ENCODE data around the gene CLEC6A.

DNA sequence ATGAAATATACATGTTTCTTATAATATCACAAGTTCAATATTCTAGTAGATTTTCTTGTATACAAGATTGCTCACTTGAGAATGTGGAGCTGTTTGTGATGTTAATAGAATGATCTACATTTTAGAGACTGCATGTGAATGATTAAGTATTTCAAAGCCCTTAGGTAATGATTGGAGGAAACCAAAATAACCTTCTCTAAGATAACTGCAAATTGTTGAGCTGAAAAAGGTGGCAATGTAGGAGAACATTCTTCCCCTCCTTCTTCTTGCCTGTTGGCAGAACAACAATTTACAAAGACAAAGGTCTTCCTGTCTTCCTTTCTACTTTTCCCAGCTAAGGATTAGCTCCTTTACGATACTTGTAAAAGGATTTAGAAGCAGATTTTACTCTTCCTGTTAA lies 2.0 kb upstream of the CLEC6A start:
- TF ChIP-seq, protein P1, sequence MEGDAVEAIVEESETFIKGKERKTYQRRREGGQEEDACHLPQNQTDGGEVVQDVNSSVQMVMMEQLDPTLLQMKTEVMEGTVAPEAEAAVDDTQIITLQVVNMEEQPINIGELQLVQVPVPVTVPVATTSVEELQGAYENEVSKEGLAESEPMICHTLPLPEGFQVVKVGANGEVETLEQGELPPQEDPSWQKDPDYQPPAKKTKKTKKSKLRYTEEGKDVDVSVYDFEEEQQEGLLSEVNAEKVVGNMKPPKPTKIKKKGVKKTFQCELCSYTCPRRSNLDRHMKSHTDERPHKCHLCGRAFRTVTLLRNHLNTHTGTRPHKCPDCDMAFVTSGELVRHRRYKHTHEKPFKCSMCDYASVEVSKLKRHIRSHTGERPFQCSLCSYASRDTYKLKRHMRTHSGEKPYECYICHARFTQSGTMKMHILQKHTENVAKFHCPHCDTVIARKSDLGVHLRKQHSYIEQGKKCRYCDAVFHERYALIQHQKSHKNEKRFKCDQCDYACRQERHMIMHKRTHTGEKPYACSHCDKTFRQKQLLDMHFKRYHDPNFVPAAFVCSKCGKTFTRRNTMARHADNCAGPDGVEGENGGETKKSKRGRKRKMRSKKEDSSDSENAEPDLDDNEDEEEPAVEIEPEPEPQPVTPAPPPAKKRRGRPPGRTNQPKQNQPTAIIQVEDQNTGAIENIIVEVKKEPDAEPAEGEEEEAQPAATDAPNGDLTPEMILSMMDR (IDR thresholded peaks at IDR 0.05; ENCODE audit: low read depth, low read length, missing input control), result no peak
- TF ChIP-seq, protein P2, sequence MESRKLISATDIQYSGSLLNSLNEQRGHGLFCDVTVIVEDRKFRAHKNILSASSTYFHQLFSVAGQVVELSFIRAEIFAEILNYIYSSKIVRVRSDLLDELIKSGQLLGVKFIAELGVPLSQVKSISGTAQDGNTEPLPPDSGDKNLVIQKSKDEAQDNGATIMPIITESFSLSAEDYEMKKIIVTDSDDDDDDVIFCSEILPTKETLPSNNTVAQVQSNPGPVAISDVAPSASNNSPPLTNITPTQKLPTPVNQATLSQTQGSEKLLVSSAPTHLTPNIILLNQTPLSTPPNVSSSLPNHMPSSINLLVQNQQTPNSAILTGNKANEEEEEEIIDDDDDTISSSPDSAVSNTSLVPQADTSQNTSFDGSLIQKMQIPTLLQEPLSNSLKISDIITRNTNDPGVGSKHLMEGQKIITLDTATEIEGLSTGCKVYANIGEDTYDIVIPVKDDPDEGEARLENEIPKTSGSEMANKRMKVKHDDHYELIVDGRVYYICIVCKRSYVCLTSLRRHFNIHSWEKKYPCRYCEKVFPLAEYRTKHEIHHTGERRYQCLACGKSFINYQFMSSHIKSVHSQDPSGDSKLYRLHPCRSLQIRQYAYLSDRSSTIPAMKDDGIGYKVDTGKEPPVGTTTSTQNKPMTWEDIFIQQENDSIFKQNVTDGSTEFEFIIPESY (IDR thresholded peaks at IDR 0.05), result no peak
- TF ChIP-seq TAF1 (conservative IDR thresholded peaks at IDR 0.05) (no peak), GABPA (IDR thresholded peaks at IDR 0.05 in 1 of 2, conservative IDR thresholded peaks at IDR 0.05 in 1 of 2) (no peak), ATF3 (IDR thresholded peaks at IDR 0.05) (no peak), JUND (IDR thresholded peaks at IDR 0.05) (no peak), EGR1 (IDR thresholded peaks at IDR 0.05; ENCODE audit: low read depth in 2 of 2) (no peak), MAX (IDR thresholded peaks at IDR 0.05) (no peak), RAD21 (IDR thresholded peaks at IDR 0.05) (no peak), YY1 (IDR thresholded peaks at IDR 0.05) (no peak)
- TF ChIP-seq, protein P3, sequence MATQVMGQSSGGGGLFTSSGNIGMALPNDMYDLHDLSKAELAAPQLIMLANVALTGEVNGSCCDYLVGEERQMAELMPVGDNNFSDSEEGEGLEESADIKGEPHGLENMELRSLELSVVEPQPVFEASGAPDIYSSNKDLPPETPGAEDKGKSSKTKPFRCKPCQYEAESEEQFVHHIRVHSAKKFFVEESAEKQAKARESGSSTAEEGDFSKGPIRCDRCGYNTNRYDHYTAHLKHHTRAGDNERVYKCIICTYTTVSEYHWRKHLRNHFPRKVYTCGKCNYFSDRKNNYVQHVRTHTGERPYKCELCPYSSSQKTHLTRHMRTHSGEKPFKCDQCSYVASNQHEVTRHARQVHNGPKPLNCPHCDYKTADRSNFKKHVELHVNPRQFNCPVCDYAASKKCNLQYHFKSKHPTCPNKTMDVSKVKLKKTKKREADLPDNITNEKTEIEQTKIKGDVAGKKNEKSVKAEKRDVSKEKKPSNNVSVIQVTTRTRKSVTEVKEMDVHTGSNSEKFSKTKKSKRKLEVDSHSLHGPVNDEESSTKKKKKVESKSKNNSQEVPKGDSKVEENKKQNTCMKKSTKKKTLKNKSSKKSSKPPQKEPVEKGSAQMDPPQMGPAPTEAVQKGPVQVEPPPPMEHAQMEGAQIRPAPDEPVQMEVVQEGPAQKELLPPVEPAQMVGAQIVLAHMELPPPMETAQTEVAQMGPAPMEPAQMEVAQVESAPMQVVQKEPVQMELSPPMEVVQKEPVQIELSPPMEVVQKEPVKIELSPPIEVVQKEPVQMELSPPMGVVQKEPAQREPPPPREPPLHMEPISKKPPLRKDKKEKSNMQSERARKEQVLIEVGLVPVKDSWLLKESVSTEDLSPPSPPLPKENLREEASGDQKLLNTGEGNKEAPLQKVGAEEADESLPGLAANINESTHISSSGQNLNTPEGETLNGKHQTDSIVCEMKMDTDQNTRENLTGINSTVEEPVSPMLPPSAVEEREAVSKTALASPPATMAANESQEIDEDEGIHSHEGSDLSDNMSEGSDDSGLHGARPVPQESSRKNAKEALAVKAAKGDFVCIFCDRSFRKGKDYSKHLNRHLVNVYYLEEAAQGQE (IDR thresholded peaks at IDR 0.05), result no peak
